H9 (cell line): ENCODE results near the gene KCNIP1. TPM values are rescaled to one million over a fixed set of nuclear protein-coding genes. Genes with fewer than 3 reads are reported as not detected.

Experiments
- DNase-seq: peaks from one replicate; pipeline ENCODE4 v3.0.0-alpha.2; 2017
- H2AFZ ChIP-seq: one replicate; pipeline ENCODE4 v1.6.1; 2013; ENCODE audit warnings: mild to moderate bottlenecking, low read length, control low read depth, moderate library complexity
- H2AK5ac ChIP-seq: 2 replicates; pipeline ENCODE4 v1.6.1; 2013; ENCODE audit warnings: low read length, control low read depth, mixed read lengths; ENCODE audit not compliant: insufficient read length
- H2BK120ac ChIP-seq: one replicate; pipeline ENCODE4 v1.6.1; 2013; ENCODE audit warnings: low read depth, mild to moderate bottlenecking, low read length, control low read depth, inconsistent platforms; ENCODE audit not compliant: poor library complexity, severe bottlenecking
- H2BK12ac ChIP-seq: 2 replicates; pipeline ENCODE4 v1.6.1; 2013; ENCODE audit warnings: low read length, control low read depth, mixed read lengths, low read depth; ENCODE audit not compliant: insufficient read length
- H2BK15ac ChIP-seq: 2 replicates; pipeline ENCODE4 v1.6.1; 2013; ENCODE audit warnings: low read depth, low read length, control low read depth
- H2BK20ac ChIP-seq: one replicate; pipeline ENCODE4 v1.6.1; 2013; ENCODE audit warnings: low read depth, mild to moderate bottlenecking, low read length, control low read depth, inconsistent platforms; ENCODE audit not compliant: poor library complexity, severe bottlenecking
- H2BK5ac ChIP-seq: 2 replicates; pipeline ENCODE4 v1.6.1; 2013; ENCODE audit warnings: low read length, control low read depth, mixed read lengths; ENCODE audit not compliant: insufficient read length
- H3K14ac ChIP-seq: 2 replicates; pipeline ENCODE4 v1.6.1; 2013; ENCODE audit warnings: low read length, control low read depth; ENCODE audit not compliant: insufficient read depth
- H3K18ac ChIP-seq: 2 replicates; pipeline ENCODE4 v1.6.1; 2013; ENCODE audit warnings: low read depth, mild to moderate bottlenecking, mixed read lengths, low read length, control low read depth; ENCODE audit not compliant: insufficient read length
- H3K23ac ChIP-seq: 2 replicates; pipeline ENCODE4 v1.6.1; 2013; ENCODE audit warnings: low read length, control low read depth, mixed read lengths, low read depth; ENCODE audit not compliant: insufficient read length
- H3K23me2 ChIP-seq: 2 replicates; pipeline ENCODE4 v1.6.1; 2013; ENCODE audit warnings: low read depth, mild to moderate bottlenecking, mixed read lengths, low read length, control low read depth; ENCODE audit not compliant: insufficient read length, poor library complexity, severe bottlenecking
- H3K27ac ChIP-seq: 2 replicates; pipeline ENCODE4 v1.5.1; 2013; ENCODE audit warnings: low read length, control low read depth, mixed read lengths, low read depth; ENCODE audit not compliant: insufficient read length
- H3K27me3 ChIP-seq: 2 replicates; pipeline ENCODE4 v1.6.1; 2013; ENCODE audit warnings: low read length, control low read depth, inconsistent platforms; ENCODE audit not compliant: insufficient read depth
- H3K4ac ChIP-seq: 2 replicates; pipeline ENCODE4 v1.6.1; 2013; ENCODE audit warnings: low read depth, mild to moderate bottlenecking, control low read depth, inconsistent platforms, low read length, moderate library complexity
- H3K4me1 ChIP-seq: 2 replicates; pipeline ENCODE4 v1.6.1; 2013; ENCODE audit warnings: low read length, control low read depth, inconsistent platforms; ENCODE audit not compliant: insufficient read depth
- H3K4me2 ChIP-seq: 2 replicates; pipeline ENCODE4 v1.6.1; 2013; ENCODE audit warnings: low read length, control low read depth, mixed read lengths; ENCODE audit not compliant: insufficient read length, insufficient read depth
- H3K56ac ChIP-seq: 2 replicates; pipeline ENCODE4 v1.6.1; 2013; ENCODE audit warnings: low read depth, mild to moderate bottlenecking, mixed read lengths, low read length, control low read depth; ENCODE audit not compliant: insufficient read length
- H3K79me1 ChIP-seq: 2 replicates; pipeline ENCODE4 v1.6.1; 2013; ENCODE audit warnings: low read depth, mild to moderate bottlenecking, moderate library complexity, low read length, control low read depth, inconsistent platforms; ENCODE audit not compliant: insufficient read depth, poor library complexity, severe bottlenecking
- H3K79me2 ChIP-seq: 2 replicates; pipeline ENCODE4 v1.6.1; 2013; ENCODE audit warnings: low read length, control low read depth, inconsistent platforms; ENCODE audit not compliant: insufficient read depth
- H3K9ac ChIP-seq: 2 replicates; pipeline ENCODE4 v1.6.1; 2013; ENCODE audit warnings: low read length, control low read depth, mixed read lengths; ENCODE audit not compliant: insufficient read length; ENCODE audit errors: extremely low read depth
- H3K9me3 ChIP-seq: one replicate; pipeline ENCODE4 v1.6.1; 2013; ENCODE audit warnings: low read depth, low read length, inconsistent platforms; ENCODE audit not compliant: control insufficient read depth
- H3T11ph ChIP-seq: one replicate; pipeline ENCODE4 v1.6.1; 2013; ENCODE audit warnings: mild to moderate bottlenecking, low read length, control low read depth, inconsistent platforms
- H4K20me1 ChIP-seq: one replicate; pipeline ENCODE4 v1.6.1; 2013; ENCODE audit not compliant: control insufficient read depth, insufficient read length, insufficient read depth
- H4K5ac ChIP-seq: 2 replicates; pipeline ENCODE4 v1.6.1; 2013; ENCODE audit warnings: low read depth, mild to moderate bottlenecking, mixed read lengths, low read length, control low read depth; ENCODE audit not compliant: insufficient read length
- H4K8ac ChIP-seq: replicated peaks from 2 replicates; pipeline ENCODE4 v1.6.1; 2013; ENCODE audit warnings: low read length, control low read depth, mixed read lengths, low read depth; ENCODE audit not compliant: insufficient read length
- H4K91ac ChIP-seq: 2 replicates; pipeline ENCODE4 v1.6.1; 2013; ENCODE audit warnings: low read depth, mild to moderate bottlenecking, moderate library complexity, mixed read lengths, low read length, control low read depth; ENCODE audit not compliant: insufficient read length
- H3K27ac Mint-ChIP-seq, 3 experiments: 2 replicates in 2 of 3; 3 replicates in 1 of 3; pipeline ENCODE4 v1.8.0; 2020 to 2021; ENCODE audit warnings: mixed read lengths in 3 of 3, mild to moderate bottlenecking in 1 of 3, moderate library complexity in 1 of 3
- H3K27me3 Mint-ChIP-seq: 2 replicates; pipeline ENCODE4 v1.8.0; 2021; ENCODE audit warnings: low read depth, mild to moderate bottlenecking, moderate library complexity, mixed read lengths
- H3K36me3 Mint-ChIP-seq, 3 experiments: 2 replicates in 2 of 3; 3 replicates in 1 of 3; pipeline ENCODE4 v1.8.0; 2020 to 2021; ENCODE audit warnings: low read depth in 3 of 3, mixed read lengths in 3 of 3; ENCODE audit not compliant: insufficient read depth in 1 of 3
- H3K4me1 Mint-ChIP-seq, 2 experiments: 2 replicates each; pipeline ENCODE4 v1.8.0; 2020; ENCODE audit warnings: mixed read lengths in 2 of 2
- H3K4me3 Mint-ChIP-seq, 2 experiments: 2 replicates in 1 of 2; 3 replicates in 1 of 2; pipeline ENCODE4 v1.8.0; 2020 to 2021; ENCODE audit warnings: mild to moderate bottlenecking in 2 of 2, mixed read lengths in 2 of 2, moderate library complexity in 1 of 2
- H3K9me3 Mint-ChIP-seq, 2 experiments: 2 replicates in 1 of 2; 3 replicates in 1 of 2; pipeline ENCODE4 v1.8.0; 2020; ENCODE audit warnings: mild to moderate bottlenecking in 2 of 2, mixed read lengths in 2 of 2, moderate library complexity in 1 of 2
- WGBS: extraction: QIAGEN DNeasy Blood & Tissue Kit; methylation state at CpG from one replicate; pipeline ENCODE4 v1.1.7; 2013; ENCODE audit warnings: missing lambda C conversion rate, low lambda C conversion rate, mixed read lengths; ENCODE audit not compliant: insufficient read length; ENCODE audit errors: extremely low coverage; 5-methylcytosine and 5-hydroxymethylcytosine counted together
- total RNA-seq: library from RNA; stranded (reverse); gene quantifications from 2 replicates; pipeline ENCODE4 v1.2.1, GENCODE V29; 2021
- TF ChIP-seq, protein P1 (sequence below): fragments of 200-600 bp; sonication (generic); conservative IDR thresholded peaks from 3 replicates; pipeline ENCODE4 v1.8.0; 2021; ENCODE audit warnings: antibody characterized with exemption, mild to moderate bottlenecking

KCNIP1 gene
- total RNA-seq, 1 experiment from 2014 or later: 0.63 TPM

DNA sequence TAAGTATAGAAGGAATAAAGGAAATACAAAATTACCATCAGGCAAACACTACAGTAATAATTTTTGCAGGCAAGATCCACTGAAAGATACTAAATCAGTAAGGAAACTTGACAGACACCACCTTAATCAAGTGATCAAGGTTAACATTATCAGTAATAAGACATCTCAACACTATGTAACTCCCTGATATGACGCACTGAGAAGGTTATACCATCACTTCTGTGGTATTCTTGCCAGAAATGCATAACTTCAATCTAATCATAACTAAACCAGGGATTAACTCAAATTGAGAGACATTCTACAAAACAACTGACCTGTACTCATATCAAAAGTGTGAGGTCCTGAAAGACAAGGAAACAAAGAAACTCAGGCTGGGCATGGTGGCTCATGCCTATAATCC, 227.2 kb downstream of the KCNIP1 start:
- H2BK5ac ChIP-seq: no peak overlapping the region
- Mint-ChIP-seq H3K4me3 (no peak overlapping the region), H3K4me1 (peaks cover 0 to 3% of the 10 kb centered on the region in 2 experiments; a peak in 2 of 4 replicates), H3K36me3 (peaks cover 8 to 22% (median 10%) of the 10 kb centered on the region in 3 experiments; a peak in 6 of 7 replicates), H3K27me3 (peaks cover 6% of the 10 kb centered on the region; the same call in 1 of the 2 replicates), H3K9me3 (peaks cover 12 to 14% of the 10 kb centered on the region in 2 experiments; a peak in 4 of 5 replicates), H3K27ac (no peak overlapping the region)
- WGBS: no CpG with 5 or more reads among the region's 1 CpG
- DNase-seq: no peak
- H3K9ac ChIP-seq: no peak overlapping the region
- H3K14ac ChIP-seq: no peak overlapping the region
- no peak overlapping the region for H2BK20ac ChIP-seq
- no peak overlapping the region for H2BK120ac ChIP-seq
- no peak overlapping the region for H4K5ac ChIP-seq
- no peak overlapping the region for H3K4ac ChIP-seq
- no peaks in the 10 kb centered on the region for H3K4me1 ChIP-seq
- no peak overlapping the region for H2BK12ac ChIP-seq
- no peak overlapping the region for H4K91ac ChIP-seq
- no peaks in the 10 kb centered on the region for H3K27me3 ChIP-seq
- no peak overlapping the region for H2AK5ac ChIP-seq
- no peaks in the 10 kb centered on the region for H3K79me2 ChIP-seq
- no peak overlapping the region for H2AFZ ChIP-seq
- no peak overlapping the region for H2BK15ac ChIP-seq
- peaks cover 6% of the 10 kb centered on the region for H3K9me3 ChIP-seq
- H3K18ac ChIP-seq: no peak overlapping the region
- no peaks in the 10 kb centered on the region for H4K20me1 ChIP-seq
- no peaks in the 10 kb centered on the region for H3K79me1 ChIP-seq
- H3T11ph ChIP-seq: no peak overlapping the region
- TF ChIP-seq, protein P1, sequence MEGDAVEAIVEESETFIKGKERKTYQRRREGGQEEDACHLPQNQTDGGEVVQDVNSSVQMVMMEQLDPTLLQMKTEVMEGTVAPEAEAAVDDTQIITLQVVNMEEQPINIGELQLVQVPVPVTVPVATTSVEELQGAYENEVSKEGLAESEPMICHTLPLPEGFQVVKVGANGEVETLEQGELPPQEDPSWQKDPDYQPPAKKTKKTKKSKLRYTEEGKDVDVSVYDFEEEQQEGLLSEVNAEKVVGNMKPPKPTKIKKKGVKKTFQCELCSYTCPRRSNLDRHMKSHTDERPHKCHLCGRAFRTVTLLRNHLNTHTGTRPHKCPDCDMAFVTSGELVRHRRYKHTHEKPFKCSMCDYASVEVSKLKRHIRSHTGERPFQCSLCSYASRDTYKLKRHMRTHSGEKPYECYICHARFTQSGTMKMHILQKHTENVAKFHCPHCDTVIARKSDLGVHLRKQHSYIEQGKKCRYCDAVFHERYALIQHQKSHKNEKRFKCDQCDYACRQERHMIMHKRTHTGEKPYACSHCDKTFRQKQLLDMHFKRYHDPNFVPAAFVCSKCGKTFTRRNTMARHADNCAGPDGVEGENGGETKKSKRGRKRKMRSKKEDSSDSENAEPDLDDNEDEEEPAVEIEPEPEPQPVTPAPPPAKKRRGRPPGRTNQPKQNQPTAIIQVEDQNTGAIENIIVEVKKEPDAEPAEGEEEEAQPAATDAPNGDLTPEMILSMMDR: no peak
- no peak overlapping the region for H3K23ac ChIP-seq
- H4K8ac ChIP-seq: no peak overlapping the region
- no peaks in the 10 kb centered on the region for H3K23me2 ChIP-seq
- no peak overlapping the region for H3K27ac ChIP-seq
- no peak overlapping the region for H3K56ac ChIP-seq
- no peak overlapping the region for H3K4me2 ChIP-seq
